ENCODE measurements around the gene TUBGCP3. TPM values are rescaled to one million over a fixed set of nuclear protein-coding genes. Genes with fewer than 3 reads are reported as not detected.
A peak's percentile ranks its signal among the peaks of the same experiment; 100 is the strongest.

Gene TUBGCP3
- total and polyA plus RNA-seq, 9 of the 15 experiments (the other 6 are each of a cell fraction or from before 2014, with no cell fraction given) = 3.0 to 24.8 (median 15.2) TPM

GRCh38 chr13:112443191-112443994, 144.6 kb downstream of the TUBGCP3 start (continued):
- TF ChIP-seq HOMEZ (CRISPR knock-in tag; IDR thresholded peaks at IDR 0.05) = no peak

- 0% methylated on average over 13 of the region's 21 CpGs for WGBS (ENCODE audit: insufficient coverage, low coverage, missing lambda C conversion rate)
- no TSS peak for BruUV-seq (replicated peaks)
- in situ Hi-C loops (cut with MboI) = loop anchor here (10.0 kb wide), 1 partner anchor 968 kb away; no protein-coding TSS in a partner anchor
These were observed 145.4 kb downstream of the TUBGCP3 start for GRCh38 chr13:112442483-112443090.

More at GRCh38 chr13:112442483-112443090, 145.4 kb downstream of the TUBGCP3 start:
- no peak for FAIRE-seq
- no peak for ATAC-seq
- H3K4me1 ChIP-seq (replicated peaks in 1 of 2; ENCODE audit: control insufficient read depth in 2 of 2, insufficient read depth in 2 of 2, low read length in 2 of 2) = peaks cover 0 to 7% of the 10 kb centered on the region in 2 experiments; a peak in 1 of 5 replicates
- no peak overlapping the region for H3K4me2 ChIP-seq (ENCODE audit: insufficient read depth, low read length)
- intact Hi-C loops (cut with micrococcal nuclease) = no loop called here
- ChIA-PET POLR2A (no interaction called here), CTCF (ENCODE audit: low intra/inter-chr PET ratio) (interaction anchor here (0.6 to 1.8 kb wide), 3 partner anchors 164 to 1631 kb away, joined by 3 to 6 read pairs (median 3); no protein-coding TSS in a partner anchor)
- H3K9me3 ChIP-seq (replicated peaks; ENCODE audit: control insufficient read depth, insufficient read depth, low read depth, low read length) = no peaks in the 10 kb centered on the region
- TF ChIP-seq E2F4 (CRISPR knock-in tag; IDR thresholded peaks at IDR 0.05; ENCODE audit: low read depth) (no peak), NRF1 (conservative IDR thresholded peaks at IDR 0.05 in 1 of 2, IDR thresholded peaks at IDR 0.05 in 1 of 2) (peak; percentile 27 to 33; a peak in 1 of 4 replicates), NR2C1 (IDR thresholded peaks at IDR 0.05) (no peak), NR2C1 (tag; IDR thresholded peaks at IDR 0.05) (no peak)
- no peaks in the 10 kb centered on the region for H4K20me1 ChIP-seq (replicated peaks; ENCODE audit: control insufficient read depth, insufficient read depth, low read length)
- no peak overlapping the region for H3K4me3 ChIP-seq
- no peak overlapping the region for H2AFZ ChIP-seq (ENCODE audit: low read depth, low read length)
- H3K79me2 ChIP-seq (ENCODE audit: control insufficient read depth, insufficient read depth, low read length) = no peaks in the 10 kb centered on the region
- no peak for DNase-seq (ENCODE audit: extremely low read depth in 1 of 4, low spot score in 3 of 4)
- no peaks in the 10 kb centered on the region for H3K36me3 ChIP-seq (ENCODE audit: control insufficient read depth, insufficient read depth, low read length)
- no peak overlapping the region for H3K9ac ChIP-seq (ENCODE audit: insufficient read depth in 1 of 2, low read depth in 2 of 2, low read length in 2 of 2)
- H3K27ac ChIP-seq (ENCODE audit: extremely low read depth, low read depth, low read length) = no peak overlapping the region
- no peaks in the 10 kb centered on the region for H3K9me1 ChIP-seq (ENCODE audit: control insufficient read depth, insufficient read depth, low read length)
- peaks cover 6 to 33% of the 10 kb centered on the region in 2 experiments; a peak in 4 of 5 replicates for H3K27me3 ChIP-seq (ENCODE audit: control insufficient read depth in 2 of 2, insufficient read depth in 2 of 2, low read length in 2 of 2)
